ENCODE data around the gene FAF1. TPM values are rescaled to one million over a fixed set of nuclear protein-coding genes. Genes with fewer than 3 reads are reported as not detected.

Gene FAF1
- total RNA-seq, 4 donors from 2014 or later, result 47.1 to 87.0 (median 79.4) TPM

GRCh38 chr1:50505427-50505826, 454.6 kb downstream of the FAF1 start:
- H3K9me3 ChIP-seq, result no peaks in the 10 kb centered on the region
- DNase-seq, result no peak
- intact Hi-C loops (cut with DNase I), result no loop called here
- H3K4me1 ChIP-seq, result no peaks in the 10 kb centered on the region
- TF ChIP-seq POLR2A (IDR thresholded peaks at IDR 0.05), result no peak
- TF ChIP-seq, protein P1, sequence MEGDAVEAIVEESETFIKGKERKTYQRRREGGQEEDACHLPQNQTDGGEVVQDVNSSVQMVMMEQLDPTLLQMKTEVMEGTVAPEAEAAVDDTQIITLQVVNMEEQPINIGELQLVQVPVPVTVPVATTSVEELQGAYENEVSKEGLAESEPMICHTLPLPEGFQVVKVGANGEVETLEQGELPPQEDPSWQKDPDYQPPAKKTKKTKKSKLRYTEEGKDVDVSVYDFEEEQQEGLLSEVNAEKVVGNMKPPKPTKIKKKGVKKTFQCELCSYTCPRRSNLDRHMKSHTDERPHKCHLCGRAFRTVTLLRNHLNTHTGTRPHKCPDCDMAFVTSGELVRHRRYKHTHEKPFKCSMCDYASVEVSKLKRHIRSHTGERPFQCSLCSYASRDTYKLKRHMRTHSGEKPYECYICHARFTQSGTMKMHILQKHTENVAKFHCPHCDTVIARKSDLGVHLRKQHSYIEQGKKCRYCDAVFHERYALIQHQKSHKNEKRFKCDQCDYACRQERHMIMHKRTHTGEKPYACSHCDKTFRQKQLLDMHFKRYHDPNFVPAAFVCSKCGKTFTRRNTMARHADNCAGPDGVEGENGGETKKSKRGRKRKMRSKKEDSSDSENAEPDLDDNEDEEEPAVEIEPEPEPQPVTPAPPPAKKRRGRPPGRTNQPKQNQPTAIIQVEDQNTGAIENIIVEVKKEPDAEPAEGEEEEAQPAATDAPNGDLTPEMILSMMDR (IDR thresholded peaks at IDR 0.05), result no peak
- no peaks in the 10 kb centered on the region for H3K27me3 ChIP-seq
- no peak overlapping the region for H3K27ac ChIP-seq
- no peak overlapping the region for H3K4me3 ChIP-seq (replicated peaks in 1 of 3)
- peaks cover 2 to 9% of the 10 kb centered on the region in 2 donors for H3K36me3 ChIP-seq

DNA sequence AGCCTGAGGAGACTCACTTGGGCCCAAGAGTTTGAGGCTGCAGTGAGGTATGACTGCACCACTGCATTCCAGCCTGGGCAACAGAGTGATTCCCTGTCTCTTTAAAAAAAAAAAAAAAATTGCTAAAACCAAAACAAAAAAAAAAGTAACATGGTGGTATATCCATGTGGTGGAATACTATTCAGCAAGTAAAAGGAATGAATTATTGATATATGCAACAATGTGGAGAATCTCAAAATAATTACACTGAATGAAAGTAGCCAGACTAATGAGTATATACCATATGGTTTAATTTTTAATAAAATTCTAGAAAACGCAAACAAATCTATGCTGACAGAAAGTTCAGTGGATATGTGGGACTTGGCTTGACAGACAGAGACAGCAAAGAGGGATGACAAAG, 456.6 kb downstream of the FAF1 start:
- TF ChIP-seq, protein P1 (IDR thresholded peaks at IDR 0.05), result no peak
- TF ChIP-seq POLR2A (IDR thresholded peaks at IDR 0.05), result no peak

GRCh38 chr1:50502147-50502546, 457.9 kb downstream of the FAF1 start:
- H3K4me1 ChIP-seq, result no peaks in the 10 kb centered on the region
- TF ChIP-seq, protein P1 (IDR thresholded peaks at IDR 0.05), result no peak
- no peak for TF ChIP-seq POLR2A (IDR thresholded peaks at IDR 0.05)
- 96 to 98% methylated on average over 2 of the region's 2 CpGs for WGBS, 2 donors
- DNase-seq, result no peak
- H3K4me3 ChIP-seq (replicated peaks in 1 of 3), result no peak overlapping the region
- peaks cover 2 to 9% of the 10 kb centered on the region in 2 donors for H3K36me3 ChIP-seq
- no peaks in the 10 kb centered on the region for H3K27me3 ChIP-seq
- no peaks in the 10 kb centered on the region for H3K9me3 ChIP-seq
- no peak overlapping the region for H3K27ac ChIP-seq
- intact Hi-C loops (cut with DNase I), result no loop called here

More for the DNA sequence above, 456.6 kb downstream of the FAF1 start:
- H3K4me3 ChIP-seq (replicated peaks in 1 of 3), result no peak overlapping the region
- intact Hi-C loops (cut with DNase I), result no loop called here
- no peaks in the 10 kb centered on the region for H3K4me1 ChIP-seq
- WGBS, 2 donors, result 96 to 98% methylated on average over 1 of the region's 1 CpG
- H3K27me3 ChIP-seq, result no peaks in the 10 kb centered on the region
- H3K36me3 ChIP-seq, result peaks cover 2 to 9% of the 10 kb centered on the region in 2 donors
- H3K27ac ChIP-seq, result no peak overlapping the region
- H3K9me3 ChIP-seq, result no peaks in the 10 kb centered on the region
- DNase-seq, result no peak

- H3K27me3 ChIP-seq, result no peaks in the 10 kb centered on the region
- TF ChIP-seq, protein P1 (IDR thresholded peaks at IDR 0.05), result no peak
- no peak for TF ChIP-seq POLR2A (IDR thresholded peaks at IDR 0.05)
- H3K4me1 ChIP-seq, result no peaks in the 10 kb centered on the region
- H3K36me3 ChIP-seq, result no peaks in the 10 kb centered on the region
- no peak overlapping the region for H3K27ac ChIP-seq
- 92 to 95% methylated on average over 1 of the region's 1 CpG for WGBS, 2 donors
- no peak for DNase-seq
- intact Hi-C loops (cut with DNase I), result no loop called here
- no peaks in the 10 kb centered on the region for H3K9me3 ChIP-seq
- no peak overlapping the region for H3K4me3 ChIP-seq (replicated peaks in 1 of 3)
These were observed 463.1 kb downstream of the FAF1 start for GRCh38 chr1:50497007-50497406.

DNA sequence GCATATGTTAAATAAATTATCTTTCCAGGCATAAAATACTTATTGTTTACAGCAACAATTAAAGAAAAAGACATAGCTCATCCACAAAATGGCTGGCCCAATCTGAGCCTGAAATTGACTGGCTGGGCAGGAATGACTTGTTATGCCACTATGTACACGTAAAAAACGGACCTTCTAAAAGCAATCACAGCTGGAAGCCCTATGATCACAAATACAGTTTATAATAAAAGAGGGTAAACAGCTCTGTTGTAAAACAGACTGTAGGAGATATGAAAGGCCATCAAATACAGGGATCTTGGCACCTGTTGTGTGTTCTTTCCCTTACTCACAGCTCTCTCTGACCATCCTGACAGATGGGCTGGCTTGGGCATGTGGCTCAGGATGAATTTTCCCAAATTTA, 466.4 kb downstream of the FAF1 start:
- H3K4me1 ChIP-seq, result no peaks in the 10 kb centered on the region
- H3K36me3 ChIP-seq, result peaks cover 0 to 8% of the 10 kb centered on the region in 2 donors
- no peak overlapping the region for H3K27ac ChIP-seq
- TF ChIP-seq POLR2A (IDR thresholded peaks at IDR 0.05), result no peak
- TF ChIP-seq, protein P1 (IDR thresholded peaks at IDR 0.05), result no peak
- no peak overlapping the region for H3K4me3 ChIP-seq (replicated peaks in 1 of 3)
- no peaks in the 10 kb centered on the region for H3K27me3 ChIP-seq
- intact Hi-C loops (cut with DNase I), result no loop called here
- no peaks in the 10 kb centered on the region for H3K9me3 ChIP-seq
- 94% methylated on average over 2 of the region's 2 CpGs for WGBS, 2 donors
- DNase-seq, result no peak
